Colonic mucosa (tissue), 4 donors: ENCODE data around the gene GPC4. TPM values are rescaled to one million over a fixed set of nuclear protein-coding genes. Genes with fewer than 3 reads are reported as not detected.

Experiments used
- DNase-seq: peaks from one replicate; pipeline ENCODE4 v3.0.0-alpha.2; 2020
- H3K27ac ChIP-seq: fragments of 200-600 bp; one replicate; pipeline ENCODE4 v1.8.0; 2021
- H3K27me3 ChIP-seq: fragments of 200-600 bp; one replicate; pipeline ENCODE4 v1.8.0; 2021
- H3K36me3 ChIP-seq: fragments of 200-600 bp; one replicate; pipeline ENCODE4 v1.8.0; 2021
- H3K4me1 ChIP-seq: fragments of 200-600 bp; one replicate; pipeline ENCODE4 v1.8.0; 2021; ENCODE audit warnings: mild to moderate bottlenecking
- H3K4me3 ChIP-seq: fragments of 200-600 bp; one replicate; pipeline ENCODE4 v1.8.0; 2021
- H3K9ac ChIP-seq, 2 donors: one replicate each; pipeline ENCODE4 v1.7.0; 2013; ENCODE audit warnings: control low read depth in 2 of 2, low read depth in 2 of 2, low read length in 2 of 2
- H3K9me3 ChIP-seq: fragments of 200-600 bp; one replicate; pipeline ENCODE4 v1.8.0; 2021
- intact Hi-C: fragments of 100-400 bp; cut with DNase I; formaldehyde crosslinking; loops from one replicate; pipeline ENCODE4 v1.14.1; 2022
- total RNA-seq, 2 donors: library from RNA; stranded (reverse); fragmentation: NEBNext Ultra II Directional in 1 of 2; extraction: Animal tissue kit (Norgen Biotek cat#: 25700) in 1 of 2; gene quantifications; one replicate each; pipeline ENCODE4 v1.2.1, GENCODE V29; 2021
- TF ChIP-seq, protein P1 (sequence below): fragments of 200-600 bp; IDR thresholded peaks from one replicate; pipeline ENCODE4 v1.8.0; 2022; ENCODE audit warnings: antibody characterized with exemption, mild to moderate bottlenecking
- donor health status: healthy.
- donor health status: DM: no; HTN: no; CAD: no.
- donor health status: DM: no; HTN: no; CAD: no.

The GPC4 gene
- total RNA-seq, 2 donors from 2014 or later = 15.4 to 20.9 TPM

DNA sequence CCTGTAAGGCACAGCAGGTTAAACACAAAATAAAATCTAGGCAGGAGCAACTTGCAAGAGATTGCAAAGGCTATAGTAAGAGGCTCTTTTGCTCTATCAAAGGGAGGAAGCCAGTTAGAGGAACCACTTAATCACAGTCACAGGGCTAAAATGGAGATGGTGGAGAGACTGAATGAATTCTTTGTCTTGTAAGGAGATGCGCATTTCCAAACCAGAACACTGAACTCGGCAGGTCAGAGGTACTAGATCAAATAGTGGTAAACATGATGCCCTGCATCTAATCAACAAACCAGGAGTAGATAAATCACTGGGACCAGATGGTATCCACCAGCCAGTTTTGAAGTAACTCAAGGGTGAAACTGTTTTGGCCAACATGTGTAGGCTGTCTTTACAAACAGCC, 55.8 kb downstream of the GPC4 start:
- H3K27me3 ChIP-seq = peaks cover 5% of the 10 kb centered on the region
- TF ChIP-seq, protein P1, sequence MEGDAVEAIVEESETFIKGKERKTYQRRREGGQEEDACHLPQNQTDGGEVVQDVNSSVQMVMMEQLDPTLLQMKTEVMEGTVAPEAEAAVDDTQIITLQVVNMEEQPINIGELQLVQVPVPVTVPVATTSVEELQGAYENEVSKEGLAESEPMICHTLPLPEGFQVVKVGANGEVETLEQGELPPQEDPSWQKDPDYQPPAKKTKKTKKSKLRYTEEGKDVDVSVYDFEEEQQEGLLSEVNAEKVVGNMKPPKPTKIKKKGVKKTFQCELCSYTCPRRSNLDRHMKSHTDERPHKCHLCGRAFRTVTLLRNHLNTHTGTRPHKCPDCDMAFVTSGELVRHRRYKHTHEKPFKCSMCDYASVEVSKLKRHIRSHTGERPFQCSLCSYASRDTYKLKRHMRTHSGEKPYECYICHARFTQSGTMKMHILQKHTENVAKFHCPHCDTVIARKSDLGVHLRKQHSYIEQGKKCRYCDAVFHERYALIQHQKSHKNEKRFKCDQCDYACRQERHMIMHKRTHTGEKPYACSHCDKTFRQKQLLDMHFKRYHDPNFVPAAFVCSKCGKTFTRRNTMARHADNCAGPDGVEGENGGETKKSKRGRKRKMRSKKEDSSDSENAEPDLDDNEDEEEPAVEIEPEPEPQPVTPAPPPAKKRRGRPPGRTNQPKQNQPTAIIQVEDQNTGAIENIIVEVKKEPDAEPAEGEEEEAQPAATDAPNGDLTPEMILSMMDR = no peak
- H3K9me3 ChIP-seq = no peaks in the 10 kb centered on the region
- H3K27ac ChIP-seq = no peak overlapping the region
- intact Hi-C loops = no loop called here
- no peaks in the 10 kb centered on the region for H3K36me3 ChIP-seq
- no peak overlapping the region for H3K4me3 ChIP-seq
- H3K4me1 ChIP-seq = no peaks in the 10 kb centered on the region
- DNase-seq = no peak
- H3K9ac ChIP-seq = no peak overlapping the region

DNA sequence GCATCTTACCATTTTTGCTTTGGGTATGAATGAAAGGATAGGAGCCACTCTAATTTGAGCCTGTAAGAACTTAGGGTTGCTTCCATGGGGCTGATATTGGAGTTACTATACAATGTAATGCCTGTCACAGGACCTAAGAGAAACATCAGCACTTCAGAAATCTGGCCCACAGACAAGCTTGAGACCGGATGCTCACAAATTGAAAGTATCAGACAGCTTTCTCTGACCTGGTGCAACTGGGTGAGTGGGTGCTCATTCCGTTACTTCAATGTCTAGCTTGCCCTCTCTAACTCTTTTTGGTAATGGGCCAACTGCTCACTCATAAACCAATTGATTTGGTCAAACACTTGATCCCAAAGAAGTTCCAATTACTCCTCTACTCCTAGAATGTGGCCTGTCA, 62.1 kb downstream of the GPC4 start:
- no peak for DNase-seq
- TF ChIP-seq, protein P1 = no peak
- intact Hi-C loops = no loop called here
- Histone ChIP-seq H3K4me3 (no peak overlapping the region), H3K27ac (no peak overlapping the region), H3K4me1 (no peaks in the 10 kb centered on the region), H3K9ac (no peak overlapping the region), H3K27me3 (no peaks in the 10 kb centered on the region), H3K36me3 (no peaks in the 10 kb centered on the region), H3K9me3 (no peaks in the 10 kb centered on the region)

DNA sequence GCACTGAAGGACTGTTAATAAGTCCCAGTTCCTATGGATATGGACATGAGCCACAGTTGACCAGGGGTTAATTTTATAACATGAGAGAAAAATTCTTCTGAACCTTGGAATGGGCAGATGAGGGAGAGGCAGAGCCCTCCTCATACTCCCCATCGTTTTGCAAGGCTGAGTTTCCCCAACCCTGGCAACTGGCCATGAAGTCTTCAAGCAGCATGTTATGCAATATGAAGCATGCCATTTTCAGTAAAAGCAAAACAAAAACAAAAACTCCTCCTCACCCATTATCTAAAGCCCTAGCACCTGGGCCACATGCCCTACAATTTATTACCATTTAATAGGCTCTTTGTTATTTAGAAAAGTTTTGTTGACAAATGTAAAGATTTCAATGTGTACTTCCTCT, 64.5 kb downstream of the GPC4 start:
- no peak overlapping the region for H3K9ac ChIP-seq
- no peaks in the 10 kb centered on the region for H3K4me1 ChIP-seq
- H3K4me3 ChIP-seq = no peak overlapping the region
- intact Hi-C loops = no loop called here
- no peaks in the 10 kb centered on the region for H3K27me3 ChIP-seq
- no peaks in the 10 kb centered on the region for H3K36me3 ChIP-seq
- no peaks in the 10 kb centered on the region for H3K9me3 ChIP-seq
- DNase-seq = peak; percentile 20
- TF ChIP-seq, protein P1 = no peak
- H3K27ac ChIP-seq = no peak overlapping the region

DNA sequence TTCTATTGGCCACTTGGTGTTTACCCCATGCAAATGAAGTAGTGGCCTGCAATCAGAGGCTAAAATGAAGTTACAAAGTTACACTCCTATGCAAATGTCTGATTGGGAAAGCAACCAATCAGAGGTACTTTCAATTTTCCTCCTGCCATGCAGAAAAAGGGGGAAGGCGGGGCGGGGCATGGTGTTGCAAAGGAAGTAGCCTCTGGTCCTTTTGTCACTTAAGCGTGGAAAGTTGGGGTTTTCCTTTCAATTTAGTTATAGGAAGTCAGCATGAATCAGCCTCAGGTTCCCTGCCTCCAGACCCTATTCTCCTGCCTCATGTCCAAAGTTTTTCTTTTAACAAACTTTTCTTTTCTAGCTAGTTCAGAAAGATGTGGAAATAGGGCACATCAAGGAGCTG, 69.3 kb downstream of the GPC4 start:
- no peaks in the 10 kb centered on the region for H3K36me3 ChIP-seq
- H3K4me3 ChIP-seq = no peak overlapping the region
- no peak overlapping the region for H3K27ac ChIP-seq
- TF ChIP-seq, protein P1 = no peak
- no peaks in the 10 kb centered on the region for H3K4me1 ChIP-seq
- H3K27me3 ChIP-seq = no peaks in the 10 kb centered on the region
- no peak for DNase-seq
- H3K9ac ChIP-seq = no peak overlapping the region
- no peaks in the 10 kb centered on the region for H3K9me3 ChIP-seq
- intact Hi-C loops = no loop called here

DNA sequence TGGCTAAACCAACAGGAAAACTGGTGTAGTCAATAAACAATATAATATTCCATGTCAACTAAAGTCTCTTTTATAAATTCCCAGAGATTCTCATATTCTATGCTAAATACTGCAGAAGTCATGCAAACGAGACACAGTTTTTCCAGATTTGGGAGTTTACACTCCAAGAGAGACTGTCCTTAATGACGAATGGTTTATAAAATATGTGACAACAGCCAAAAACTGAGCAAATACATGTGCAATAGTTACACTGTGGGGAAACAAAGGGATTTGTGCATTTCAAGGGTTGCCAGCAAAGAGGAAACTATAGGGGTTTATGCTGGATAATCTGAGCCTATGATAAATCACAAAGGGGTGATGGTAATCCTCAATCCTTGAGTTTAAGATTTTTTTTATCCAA, 75.7 kb downstream of the GPC4 start:
- Histone ChIP-seq H3K4me3 (no peak overlapping the region), H3K36me3 (no peaks in the 10 kb centered on the region), H3K9me3 (no peaks in the 10 kb centered on the region), H3K27me3 (no peaks in the 10 kb centered on the region), H3K4me1 (no peaks in the 10 kb centered on the region), H3K27ac (no peak overlapping the region), H3K9ac (no peak overlapping the region)
- DNase-seq = no peak
- TF ChIP-seq, protein P1 = no peak
- intact Hi-C loops = loop anchor here (5.0 kb wide), 1 partner anchor 328 kb away; no protein-coding TSS in a partner anchor
